ENCODE measurements around the gene TM4SF18.
"Not testable (repeated sequence)": the region's sequence is repeated elsewhere in the genome, so short reads cannot be mapped to it uniquely, and the experiment has no call there.

The TM4SF18 gene

GRCh38 chr3:149333176-149333859 is at the start of gene TM4SF18:
Gene TM4SF18 (minus strand): TSS chr3:149333636. CDS start chr3:149333382, 254 bp downstream.
- DNase-seq: no peak

GRCh38 chr3:149382518-149382917 is 49.1 kb upstream of the TM4SF18 start:
- no peak for DNase-seq

GRCh38 chr3:149382101-149382467 is 48.6 kb upstream of the TM4SF18 start:
- no peak for DNase-seq

- DNase-seq: no peak
Observed at GRCh38 chr3:149381173-149382100, 48.0 kb upstream of the TM4SF18 start.

GRCh38 chr3:149380220-149380619 is 46.8 kb upstream of the TM4SF18 start:
- DNase-seq: not testable (repeated sequence)

GRCh38 chr3:149378478-149379309 is 45.3 kb upstream of the TM4SF18 start:
- DNase-seq: no peak

- no peak for DNase-seq
Observed at GRCh38 chr3:149377408-149378364, 44.2 kb upstream of the TM4SF18 start, which contains the start of gene TM4SF1. Gene TM4SF1 (minus strand): TSS chr3:149377649. CDS start chr3:149377547, 102 bp downstream.

GRCh38 chr3:149376718-149377407 is 43.4 kb upstream of the TM4SF18 start:
- DNase-seq: no peak

GRCh38 chr3:149375501-149376196 is 42.2 kb upstream of the TM4SF18 start:
- DNase-seq: no peak

GRCh38 chr3:149374793-149375500 is 41.5 kb upstream of the TM4SF18 start:
- DNase-seq: no peak

GRCh38 chr3:149374391-149374790 is 41.0 kb upstream of the TM4SF18 start:
- no peak for DNase-seq

GRCh38 chr3:149373235-149374125 is 40.0 kb upstream of the TM4SF18 start:
- DNase-seq: no peak

- no peak for DNase-seq
Observed at GRCh38 chr3:149371723-149372114, 38.3 kb upstream of the TM4SF18 start.

GRCh38 chr3:149371001-149371722 is 37.7 kb upstream of the TM4SF18 start:
- no peak for DNase-seq

GRCh38 chr3:149369991-149370866 is 36.8 kb upstream of the TM4SF18 start:
- DNase-seq: no peak

GRCh38 chr3:149368674-149369497 is 35.5 kb upstream of the TM4SF18 start:
- DNase-seq: no peak

All from activated gamma-delta T cell treated with Interleukin-2 at 50 U/mL for 16 hours (primary cell).